Measurements from ENCODE around the gene PCDHB10. TPM values are rescaled to one million over a fixed set of nuclear protein-coding genes. Genes with fewer than 3 reads are reported as not detected.
"Not testable (repeated sequence)": the region's sequence is repeated elsewhere in the genome, so short reads cannot be mapped to it uniquely, and the experiment has no call there.

Gene PCDHB10
- total RNA-seq, 1 experiment from 2014 or later = 1.2 TPM

- DNase-seq (ENCODE audit: unreplicated experiment) = no peak
- H3K36me3 Mint-ChIP-seq (ENCODE audit: insufficient read depth, unreplicated experiment) = peaks cover 13% of the 10 kb centered on the region
- peaks cover 14% of the 10 kb centered on the region for H3K9me3 Mint-ChIP-seq (ENCODE audit: unreplicated experiment)
- intact Hi-C loops (cut with micrococcal nuclease) = no loop called here
- CTCF ChIA-PET = no interaction called here
- no peak for TF ChIP-seq CTCF (IDR thresholded peaks at IDR 0.05; ENCODE audit: unreplicated experiment)
- H3K27me3 Mint-ChIP-seq (ENCODE audit: insufficient read depth, unreplicated experiment) = no peaks in the 10 kb centered on the region
- no peak overlapping the region for H3K27ac Mint-ChIP-seq (ENCODE audit: low read depth, unreplicated experiment)
- BruUV-seq (replicated peaks) = no TSS peak
- POLR2A ChIA-PET = no interaction called here
- no peaks in the 10 kb centered on the region for H3K4me1 Mint-ChIP-seq (ENCODE audit: insufficient read depth, unreplicated experiment)
- H3K4me3 Mint-ChIP-seq (ENCODE audit: unreplicated experiment) = no peak overlapping the region
These were observed 11.8 kb upstream of the PCDHB10 start for GRCh38 chr5:141180313-141180712.

- Mint-ChIP-seq H3K27me3 (ENCODE audit: insufficient read depth, unreplicated experiment) (no peaks in the 10 kb centered on the region), H3K27ac (ENCODE audit: low read depth, unreplicated experiment) (peak within 1 kb of the TSS; percentile 83), H3K4me3 (ENCODE audit: unreplicated experiment) (peak within 1 kb of the TSS; percentile 83), H3K36me3 (ENCODE audit: insufficient read depth, unreplicated experiment) (peaks cover 13% of the 10 kb centered on the region), H3K9me3 (ENCODE audit: unreplicated experiment) (peaks cover 27% of the 10 kb centered on the region), H3K4me1 (ENCODE audit: insufficient read depth, unreplicated experiment) (peaks cover 6% of the 10 kb centered on the region)
- ChIA-PET CTCF (interaction anchor here (0.6 to 2.0 kb wide), 13 partner anchors 10 to 613 kb away, joined by 3 to 14 read pairs (median 5); partner anchors contain the start of genes PCDHB10, PCDHB11, PCDHB14 and PCDHB3), POLR2A (interaction anchor here (0.8 kb wide), 1 partner anchor 138 kb away, joined by 3 read pairs; the partner anchor contains the start of gene TAF7)
- intact Hi-C loops (cut with micrococcal nuclease) = no loop called here
- no TSS peak for BruUV-seq (replicated peaks)
- TF ChIP-seq CTCF (IDR thresholded peaks at IDR 0.05; ENCODE audit: unreplicated experiment) = peak; percentile 30
- DNase-seq (ENCODE audit: unreplicated experiment) = peak; percentile 68
These were observed 9.9 kb upstream of the PCDHB10 start, which contains the start of gene PCDHB16 for GRCh38 chr5:141182248-141182647. PCDHB16 (plus strand) TSS chr5:141182387; CDS start chr5:141182560, 173 bp downstream.

- CTCF ChIA-PET = interaction anchor here (0.5 kb wide), 1 partner anchor 334 kb away, joined by 3 read pairs; no protein-coding TSS in a partner anchor
- H3K4me3 Mint-ChIP-seq (ENCODE audit: unreplicated experiment); BruUV-seq (replicated peaks); intact Hi-C loops (cut with micrococcal nuclease); H3K27me3 Mint-ChIP-seq (ENCODE audit: insufficient read depth, unreplicated experiment); H3K27ac Mint-ChIP-seq (ENCODE audit: low read depth, unreplicated experiment); DNase-seq (ENCODE audit: unreplicated experiment); POLR2A ChIA-PET; H3K4me1 Mint-ChIP-seq (ENCODE audit: insufficient read depth, unreplicated experiment): not testable (repeated sequence)
- Mint-ChIP-seq H3K36me3 (ENCODE audit: insufficient read depth, unreplicated experiment) (peaks cover 13% of the 10 kb centered on the region), H3K9me3 (ENCODE audit: unreplicated experiment) (peaks cover 35% of the 10 kb centered on the region)
These were observed 7.9 kb upstream of the PCDHB10 start for GRCh38 chr5:141184117-141184855.

- peak within 1 kb of the TSS; percentile 73 for H3K4me3 Mint-ChIP-seq (ENCODE audit: unreplicated experiment)
- peak; percentile 41 for TF ChIP-seq CTCF (IDR thresholded peaks at IDR 0.05; ENCODE audit: unreplicated experiment)
- peaks cover 41% of the 10 kb centered on the region for H3K9me3 Mint-ChIP-seq (ENCODE audit: unreplicated experiment)
- intact Hi-C loops (cut with micrococcal nuclease) = no loop called here
- TSS peak; percentile 14 for BruUV-seq (replicated peaks)
- POLR2A ChIA-PET = interaction anchor here (0.6 to 1.3 kb wide), 3 partner anchors 320 to 446 kb away, joined by 3 to 4 read pairs (median 3); no protein-coding TSS in a partner anchor
- DNase-seq (ENCODE audit: unreplicated experiment) = peak; percentile 33
- H3K36me3 Mint-ChIP-seq (ENCODE audit: insufficient read depth, unreplicated experiment) = peaks cover 18% of the 10 kb centered on the region
- peak within 1 kb of the TSS; percentile 73 for H3K27ac Mint-ChIP-seq (ENCODE audit: low read depth, unreplicated experiment)
- H3K27me3 Mint-ChIP-seq (ENCODE audit: insufficient read depth, unreplicated experiment) = no peaks in the 10 kb centered on the region
- peaks cover 7% of the 10 kb centered on the region for H3K4me1 Mint-ChIP-seq (ENCODE audit: insufficient read depth, unreplicated experiment)
- CTCF ChIA-PET = interaction anchor here (0.6 to 1.5 kb wide), 18 partner anchors 9 to 380 kb away, joined by 3 to 7 read pairs (median 4); partner anchors contain the start of genes PCDHB14, PCDHB8 and PCDHGA12
These were observed 5.1 kb upstream of the PCDHB10 start, which contains the start of gene PCDHB9 for GRCh38 chr5:141186897-141187512. PCDHB9 (plus strand) TSS chr5:141187161; CDS start chr5:141187319, 158 bp downstream.

GRCh38 chr5:141188682-141189081 lies 3.5 kb upstream of the PCDHB10 start:
- intact Hi-C loops (cut with micrococcal nuclease); H3K27me3 Mint-ChIP-seq (ENCODE audit: insufficient read depth, unreplicated experiment); H3K4me3 Mint-ChIP-seq (ENCODE audit: unreplicated experiment); POLR2A ChIA-PET; CTCF ChIA-PET; H3K27ac Mint-ChIP-seq (ENCODE audit: low read depth, unreplicated experiment); DNase-seq (ENCODE audit: unreplicated experiment); BruUV-seq (replicated peaks): not testable (repeated sequence)
- Mint-ChIP-seq H3K9me3 (ENCODE audit: unreplicated experiment) (peaks cover 50% of the 10 kb centered on the region), H3K36me3 (ENCODE audit: insufficient read depth, unreplicated experiment) (peaks cover 19% of the 10 kb centered on the region), H3K4me1 (ENCODE audit: insufficient read depth, unreplicated experiment) (peaks cover 12% of the 10 kb centered on the region)

- H3K4me3 Mint-ChIP-seq (ENCODE audit: unreplicated experiment); intact Hi-C loops (cut with micrococcal nuclease); H3K27ac Mint-ChIP-seq (ENCODE audit: low read depth, unreplicated experiment); CTCF ChIA-PET; BruUV-seq (replicated peaks); DNase-seq (ENCODE audit: unreplicated experiment); POLR2A ChIA-PET; H3K27me3 Mint-ChIP-seq (ENCODE audit: insufficient read depth, unreplicated experiment): not testable (repeated sequence)
- Mint-ChIP-seq H3K9me3 (ENCODE audit: unreplicated experiment) (peaks cover 50% of the 10 kb centered on the region), H3K4me1 (ENCODE audit: insufficient read depth, unreplicated experiment) (peaks cover 12% of the 10 kb centered on the region), H3K36me3 (ENCODE audit: insufficient read depth, unreplicated experiment) (peaks cover 18% of the 10 kb centered on the region)
These were observed 3.0 kb upstream of the PCDHB10 start for GRCh38 chr5:141189131-141189530.

Measured in MCF 10A (cell line).